ENCODE results near the gene KIAA1671. TPM values are rescaled to one million over a fixed set of nuclear protein-coding genes. Genes with fewer than 3 reads are reported as not detected.

Gene KIAA1671
- polyA plus RNA-seq, 3 donors, result not detected

DNA sequence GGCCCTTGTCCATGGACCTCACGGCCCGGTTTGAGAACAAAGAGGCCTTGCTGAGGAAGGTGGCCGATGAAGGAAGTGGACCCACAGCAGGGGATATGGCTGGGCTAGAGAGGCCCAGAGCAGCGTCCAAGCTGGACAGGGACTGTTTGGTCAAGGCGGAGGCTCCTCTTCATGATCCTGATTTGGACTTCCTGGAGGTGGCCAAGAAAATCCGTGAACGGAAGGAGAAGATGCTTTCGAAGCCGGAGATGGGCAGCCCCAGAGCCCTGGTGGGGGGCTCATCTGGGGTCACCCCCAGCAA lies 76.3 kb downstream of the KIAA1671 start:
- no peaks in the 10 kb centered on the region for H3K9me3 Mint-ChIP-seq
- H3K79me2 ChIP-seq (ENCODE audit: insufficient read depth, low read length), result no peaks in the 10 kb centered on the region
- peaks cover 2% of the 10 kb centered on the region for H3K4me1 Mint-ChIP-seq
- no peaks in the 10 kb centered on the region for H4K20me1 ChIP-seq (ENCODE audit: insufficient read depth, low read length)
- intact Hi-C loops (cut with micrococcal nuclease), result no loop called here
- no peaks in the 10 kb centered on the region for H3K36me3 ChIP-seq (replicated peaks in 1 of 2; ENCODE audit: control insufficient read depth in 1 of 2, insufficient read depth in 2 of 2, low read length in 2 of 2)
- no peak overlapping the region for H3K9ac ChIP-seq (ENCODE audit: insufficient read depth, low read length, poor library complexity, severe bottlenecking)
- no peaks in the 10 kb centered on the region for H3K27me3 ChIP-seq (ENCODE audit: control insufficient read depth in 2 of 2, insufficient read depth in 2 of 2, low read length in 2 of 2)
- H3K4me3 ChIP-seq (replicated peaks in 1 of 3; ENCODE audit: low read depth in 2 of 3, low read length in 3 of 3), result no peak overlapping the region
- no peak overlapping the region for H3K27ac ChIP-seq (ENCODE audit: low read depth in 1 of 2, low read length in 2 of 2)
- H3K4me1 ChIP-seq (ENCODE audit: control insufficient read depth in 1 of 2, insufficient read depth in 2 of 2, low read length in 2 of 2), result no peaks in the 10 kb centered on the region
- H3K27ac Mint-ChIP-seq, result no peak overlapping the region
- no peaks in the 10 kb centered on the region for H3K9me3 ChIP-seq (replicated peaks in 1 of 2; ENCODE audit: control insufficient read depth in 1 of 2, insufficient read depth in 1 of 2, low read length in 2 of 2)
- H3K27me3 Mint-ChIP-seq (ENCODE audit: low read depth in 3 of 3), result peaks cover 1 to 5% (median 3%) of the 10 kb centered on the region in 3 donors
- TF ChIP-seq, protein P1, sequence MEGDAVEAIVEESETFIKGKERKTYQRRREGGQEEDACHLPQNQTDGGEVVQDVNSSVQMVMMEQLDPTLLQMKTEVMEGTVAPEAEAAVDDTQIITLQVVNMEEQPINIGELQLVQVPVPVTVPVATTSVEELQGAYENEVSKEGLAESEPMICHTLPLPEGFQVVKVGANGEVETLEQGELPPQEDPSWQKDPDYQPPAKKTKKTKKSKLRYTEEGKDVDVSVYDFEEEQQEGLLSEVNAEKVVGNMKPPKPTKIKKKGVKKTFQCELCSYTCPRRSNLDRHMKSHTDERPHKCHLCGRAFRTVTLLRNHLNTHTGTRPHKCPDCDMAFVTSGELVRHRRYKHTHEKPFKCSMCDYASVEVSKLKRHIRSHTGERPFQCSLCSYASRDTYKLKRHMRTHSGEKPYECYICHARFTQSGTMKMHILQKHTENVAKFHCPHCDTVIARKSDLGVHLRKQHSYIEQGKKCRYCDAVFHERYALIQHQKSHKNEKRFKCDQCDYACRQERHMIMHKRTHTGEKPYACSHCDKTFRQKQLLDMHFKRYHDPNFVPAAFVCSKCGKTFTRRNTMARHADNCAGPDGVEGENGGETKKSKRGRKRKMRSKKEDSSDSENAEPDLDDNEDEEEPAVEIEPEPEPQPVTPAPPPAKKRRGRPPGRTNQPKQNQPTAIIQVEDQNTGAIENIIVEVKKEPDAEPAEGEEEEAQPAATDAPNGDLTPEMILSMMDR (IDR thresholded peaks at IDR 0.05), result no peak
- WGBS (ENCODE audit: insufficient coverage), result 95% methylated on average over 8 of the region's 9 CpGs
- no peak overlapping the region for H3K4me3 Mint-ChIP-seq
- H3K36me3 Mint-ChIP-seq, result no peaks in the 10 kb centered on the region
- no peak for DNase-seq
- H2AFZ ChIP-seq (ENCODE audit: insufficient read depth, low read depth, low read length, poor library complexity, severe bottlenecking), result no peak overlapping the region
- no peak overlapping the region for H3K4me2 ChIP-seq (replicated peaks; ENCODE audit: extremely low read depth, low read length, poor library complexity, severe bottlenecking)

DNA sequence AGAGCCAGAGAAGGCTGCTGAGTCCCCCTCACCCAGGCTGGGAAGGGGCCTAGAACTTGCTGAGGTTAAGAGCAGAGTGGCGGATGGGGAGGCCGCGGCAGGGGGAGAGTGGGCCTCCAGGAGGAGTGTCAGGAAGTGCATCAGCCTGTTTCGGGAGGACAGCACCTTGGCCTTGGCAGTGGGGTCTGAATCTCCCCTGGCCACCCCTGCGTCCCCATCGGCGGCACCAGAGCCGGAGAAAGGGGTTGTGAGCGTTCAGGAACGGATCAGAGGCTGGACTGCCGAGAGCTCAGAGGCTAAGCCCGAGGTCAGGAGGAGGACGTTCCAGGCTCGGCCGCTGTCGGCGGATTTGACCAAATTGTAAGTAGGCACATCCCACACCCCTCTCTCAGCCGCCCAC lies 76.7 kb downstream of the KIAA1671 start:
- WGBS (ENCODE audit: insufficient coverage), result 93% methylated on average over 10 of the region's 18 CpGs
- Mint-ChIP-seq H3K27me3 (ENCODE audit: low read depth in 3 of 3) (peaks cover 1 to 5% (median 3%) of the 10 kb centered on the region in 3 donors), H3K4me3 (no peak overlapping the region), H3K27ac (no peak overlapping the region), H3K4me1 (peaks cover 2% of the 10 kb centered on the region), H3K9me3 (no peaks in the 10 kb centered on the region), H3K36me3 (no peaks in the 10 kb centered on the region)
- Histone ChIP-seq H3K79me2 (ENCODE audit: insufficient read depth, low read length) (no peaks in the 10 kb centered on the region), H2AFZ (ENCODE audit: insufficient read depth, low read depth, low read length, poor library complexity, severe bottlenecking) (no peak overlapping the region), H3K4me1 (ENCODE audit: control insufficient read depth in 1 of 2, insufficient read depth in 2 of 2, low read length in 2 of 2) (no peaks in the 10 kb centered on the region), H3K4me2 (replicated peaks; ENCODE audit: extremely low read depth, low read length, poor library complexity, severe bottlenecking) (no peak overlapping the region), H3K9ac (ENCODE audit: insufficient read depth, low read length, poor library complexity, severe bottlenecking) (no peak overlapping the region), H3K9me3 (replicated peaks in 1 of 2; ENCODE audit: control insufficient read depth in 1 of 2, insufficient read depth in 1 of 2, low read length in 2 of 2) (no peaks in the 10 kb centered on the region), H3K27me3 (ENCODE audit: control insufficient read depth in 2 of 2, insufficient read depth in 2 of 2, low read length in 2 of 2) (no peaks in the 10 kb centered on the region), H3K4me3 (replicated peaks in 1 of 3; ENCODE audit: low read depth in 2 of 3, low read length in 3 of 3) (no peak overlapping the region), H4K20me1 (ENCODE audit: insufficient read depth, low read length) (no peaks in the 10 kb centered on the region), H3K36me3 (replicated peaks in 1 of 2; ENCODE audit: control insufficient read depth in 1 of 2, insufficient read depth in 2 of 2, low read length in 2 of 2) (no peaks in the 10 kb centered on the region), H3K27ac (ENCODE audit: low read depth in 1 of 2, low read length in 2 of 2) (no peak overlapping the region)
- no peak for DNase-seq
- intact Hi-C loops (cut with micrococcal nuclease), result no loop called here
- TF ChIP-seq, protein P1 (IDR thresholded peaks at IDR 0.05), result no peak

Data from CD14-positive monocyte (primary cell).